B cell (primary cell): ENCODE measurements around the gene FILIP1. TPM values are rescaled to one million over a fixed set of nuclear protein-coding genes. Genes with fewer than 3 reads are reported as not detected.

Experiments used
- ATAC-seq: fragments of 200-7000 bp; cut with Tn5 transposase; one replicate; pipeline ENCODE4 v1.10.0; 2021; ENCODE audit warnings: low read depth, mild to moderate bottlenecking, moderate number of reproducible peaks, moderate library complexity
- CTCF ChIA-PET: fragments of 350-600 bp; sonication (Branson Sonifier 250); formaldehyde crosslinking; loops from one replicate; lab custom pipeline; 2021; ENCODE audit warnings: antibody characterized with exemption, inconsistent platforms; lab: Charles Lee
- POLR2A ChIA-PET: fragments of 350-600 bp; sonication (Branson Sonifier 250); formaldehyde crosslinking; loops from one replicate; lab custom pipeline; 2021; ENCODE audit warnings: antibody characterized with exemption; lab: Charles Lee
- DNase-seq: peaks from one replicate; pipeline ENCODE4 v3.0.0; 2013
- H2AFZ ChIP-seq: 2 replicates; pipeline ENCODE4 v1.6.1; 2012; ENCODE audit warnings: mild to moderate bottlenecking, low read depth, low read length; ENCODE audit not compliant: insufficient read depth, poor library complexity, severe bottlenecking
- H3K27ac ChIP-seq, 2 donors: 1 replicate in 1 of 2; 2 replicates in 1 of 2; pipeline ENCODE4 v1.5.1; 2012 to 2013; ENCODE audit warnings: low read length in 2 of 2, mild to moderate bottlenecking in 2 of 2, moderate library complexity in 1 of 2
- H3K27me3 ChIP-seq, 4 experiments: fragments of 200-600 bp in 1 of 4; sonication (generic) in 1 of 4; replicated peaks in 1 of 4; 1 replicate in 2 of 4; 2 replicates in 2 of 4; pipeline versions ENCODE4 v1.6.1 to v1.7.0; 2013 to 2016; ENCODE audit warnings: low read length in 3 of 4, mild to moderate bottlenecking in 2 of 4, mixed read lengths in 1 of 4, moderate library complexity in 1 of 4; ENCODE audit not compliant: insufficient read depth in 4 of 4, control insufficient read depth in 3 of 4; ENCODE audit errors: control extremely low read depth in 1 of 4
- H3K36me3 ChIP-seq, 2 experiments: replicated peaks in 1 of 2; 1 replicate in 1 of 2; 2 replicates in 1 of 2; pipeline versions ENCODE4 v1.6.1 to v1.7.1; 2013; ENCODE audit warnings: low read length in 1 of 2; ENCODE audit not compliant: insufficient read depth in 2 of 2, control insufficient read depth in 1 of 2; ENCODE audit errors: control extremely low read depth in 1 of 2, extremely low read depth in 1 of 2
- H3K4me1 ChIP-seq, 2 donors: fragments of 200-600 bp in 1 of 2; sonication (generic) in 1 of 2; 1 replicate in 1 of 2; 2 replicates in 1 of 2; pipeline versions ENCODE4 v1.5.1 to v1.6.1; 2013 to 2017; ENCODE audit warnings: low read length in 2 of 2; ENCODE audit not compliant: control insufficient read depth in 2 of 2, insufficient read depth in 2 of 2
- H3K4me2 ChIP-seq: replicated peaks from 2 replicates; pipeline ENCODE3; 2012; ENCODE audit warnings: mild to moderate bottlenecking, low read depth, low read length; ENCODE audit not compliant: poor library complexity, severe bottlenecking
- H3K4me3 ChIP-seq, 5 experiments: fragments of 200-600 bp in 1 of 5; sonication (generic) in 1 of 5; 1 replicate in 3 of 5; 2 replicates in 2 of 5; pipeline versions ENCODE4 v1.5.1 to v1.7.0; 2011 to 2016; ENCODE audit warnings: low read length in 4 of 5, mild to moderate bottlenecking in 4 of 5, low read depth in 2 of 5, control low read depth in 1 of 5, moderate library complexity in 1 of 5; ENCODE audit not compliant: insufficient read depth in 1 of 5; ENCODE audit errors: control extremely low read depth in 1 of 5, extremely low read depth in 1 of 5
- H3K79me2 ChIP-seq: fragments of 200-600 bp; sonication (generic); one replicate; pipeline ENCODE4 v1.6.0; 2016; ENCODE audit warnings: low read length; ENCODE audit not compliant: control insufficient read depth, insufficient read depth
- H3K9ac ChIP-seq: fragments of 200-600 bp; sonication (generic); 2 replicates; pipeline ENCODE4 v1.6.1; 2017; ENCODE audit warnings: mild to moderate bottlenecking, low read length, moderate library complexity
- H3K9me3 ChIP-seq, 3 donors: one replicate each; pipeline versions ENCODE4 v1.6.1 to v1.7.1; 2013; ENCODE audit warnings: low read length in 2 of 3; ENCODE audit not compliant: control insufficient read depth in 2 of 3, insufficient read depth in 1 of 3; ENCODE audit errors: control extremely low read depth in 1 of 3
- H4K20me1 ChIP-seq: 2 replicates; pipeline ENCODE4 v1.6.0; 2012; ENCODE audit warnings: mild to moderate bottlenecking, low read length; ENCODE audit not compliant: insufficient read depth, control insufficient read depth, poor library complexity, severe bottlenecking
- H3K27ac Mint-ChIP-seq: one replicate; pipeline ENCODE4 v1.8.0; 2021; ENCODE audit warnings: mixed read lengths
- H3K27me3 Mint-ChIP-seq: one replicate; pipeline ENCODE4 v1.8.0; 2021; ENCODE audit warnings: mixed read lengths
- H3K4me1 Mint-ChIP-seq: one replicate; pipeline ENCODE4 v1.8.0; 2021; ENCODE audit warnings: mixed read lengths
- H3K4me3 Mint-ChIP-seq: one replicate; pipeline ENCODE4 v1.8.0; 2021; ENCODE audit warnings: mixed read lengths
- H3K9me3 Mint-ChIP-seq: one replicate; pipeline ENCODE4 v1.8.0; 2022; ENCODE audit warnings: mixed read lengths; ENCODE audit not compliant: insufficient read depth
- CTCF ChIP-seq: fragments of 200-600 bp; IDR thresholded peaks from one replicate; pipeline ENCODE4 v1.8.0; 2022; ENCODE audit warnings: antibody characterized with exemption, mild to moderate bottlenecking
- EZH2 ChIP-seq: IDR thresholded peaks from 2 replicates; pipeline ENCODE4 v1.6.1; 2012; ENCODE audit warnings: borderline replicate concordance, low read depth, mild to moderate bottlenecking, moderate library complexity, low read length; ENCODE audit not compliant: insufficient read depth, poor library complexity, severe bottlenecking
- WGBS: methylation state at CpG from one replicate; pipeline ENCODE4 v1.1.5; 2013; ENCODE audit warnings: missing lambda C conversion rate; ENCODE audit not compliant: insufficient coverage; 5-methylcytosine and 5-hydroxymethylcytosine counted together
- intact Hi-C: fragments of 100-400 bp; cut with micrococcal nuclease; formaldehyde crosslinking; loops from one replicate; pipeline ENCODE4 v1.10.0; 2022
- polyA plus RNA-seq: library from polyadenylated mRNA; depleted of rRNA; stranded (reverse); fragments of >200 nt; gene quantifications from 2 replicates; pipeline ENCODE4 v1.2.3, GENCODE V29; 2012
- total RNA-seq, 2 donors: library from RNA; stranded (reverse); fragments of 120-200 nt in 1 of 2; gene quantifications; 1 replicate in 1 of 2; 2 replicates in 1 of 2; pipeline versions ENCODE4 v1.2.3 to v1.2.4, GENCODE V29; 2013 to 2022

The FILIP1 gene
- total and polyA plus RNA-seq, 2 donors (not counting 1 experiment from before 2014, with no cell fraction given): not detected

DNA sequence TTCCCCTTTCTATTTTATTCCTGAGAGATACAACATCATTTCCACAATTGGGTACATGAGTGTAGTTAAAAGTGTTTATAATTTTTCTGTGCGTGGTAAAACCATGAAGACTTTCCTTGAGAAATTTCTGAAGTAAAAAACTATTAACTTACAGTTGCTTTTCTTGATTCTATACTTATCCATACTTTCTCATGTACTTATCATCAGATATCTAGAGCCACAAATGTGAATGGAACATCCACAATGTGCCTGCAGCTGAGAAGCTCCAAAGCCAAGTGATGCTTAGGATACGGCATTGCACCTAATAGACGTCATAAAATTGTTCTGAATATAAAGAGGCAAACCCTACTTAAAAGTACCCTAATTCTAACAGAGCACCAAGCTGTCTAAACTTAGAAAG is 2.9 kb downstream of the FILIP1 start:
- peaks cover 0 to 8% (median 4%) of the 10 kb centered on the region in 4 experiments for H3K27me3 ChIP-seq
- no peak overlapping the region for H2AFZ ChIP-seq
- H3K27ac ChIP-seq: no peak overlapping the region
- H3K4me1 ChIP-seq: no peaks in the 10 kb centered on the region
- WGBS: no CpG with 5 or more reads among the region's 3 CpGs
- ChIA-PET CTCF (no interaction called here), POLR2A (no interaction called here)
- H3K9ac ChIP-seq: no peak overlapping the region
- DNase-seq: no peak
- no peaks in the 10 kb centered on the region for H4K20me1 ChIP-seq
- H3K36me3 ChIP-seq: no peaks in the 10 kb centered on the region
- H3K79me2 ChIP-seq: no peaks in the 10 kb centered on the region
- intact Hi-C loops: no loop called here
- peaks cover 46% of the 10 kb centered on the region for H3K27me3 Mint-ChIP-seq
- H3K4me3 Mint-ChIP-seq: no peak overlapping the region
- no peak overlapping the region for H3K27ac Mint-ChIP-seq
- no peak for ATAC-seq
- no peaks in the 10 kb centered on the region for H3K9me3 ChIP-seq
- H3K4me3 ChIP-seq: no peak overlapping the region
- H3K4me1 Mint-ChIP-seq: no peaks in the 10 kb centered on the region
- no peaks in the 10 kb centered on the region for H3K9me3 Mint-ChIP-seq
- TF ChIP-seq CTCF: no peak
- no peak for TF ChIP-seq EZH2
- H3K4me2 ChIP-seq: no peak overlapping the region

- Histone ChIP-seq H4K20me1 (no peaks in the 10 kb centered on the region), H3K9ac (no peak overlapping the region), H3K9me3 (no peaks in the 10 kb centered on the region), H3K79me2 (no peaks in the 10 kb centered on the region), H2AFZ (no peak overlapping the region), H3K4me1 (no peaks in the 10 kb centered on the region), H3K4me3 (no peak overlapping the region), H3K4me2 (no peak overlapping the region), H3K27ac (no peak overlapping the region), H3K36me3 (no peaks in the 10 kb centered on the region), H3K27me3 (peaks cover 0 to 7% (median 4%) of the 10 kb centered on the region in 4 experiments)
- no peaks in the 10 kb centered on the region for H3K9me3 Mint-ChIP-seq
- ChIA-PET CTCF (no interaction called here), POLR2A (no interaction called here)
- H3K27ac Mint-ChIP-seq: no peak overlapping the region
- no peak overlapping the region for H3K4me3 Mint-ChIP-seq
- intact Hi-C loops: no loop called here
- no peaks in the 10 kb centered on the region for H3K4me1 Mint-ChIP-seq
- no peak for ATAC-seq
- H3K27me3 Mint-ChIP-seq: peaks cover 35% of the 10 kb centered on the region
- TF ChIP-seq CTCF (no peak), EZH2 (no peak)
- DNase-seq: no peak
- no CpG with 5 or more reads among the region's 1 CpG for WGBS
Observed at GRCh38 chr6:75489025-75489424, 4.6 kb downstream of the FILIP1 start.
